ENCODE measurements around the gene NPDC1.
"Not testable (repeated sequence)": the region's sequence is repeated elsewhere in the genome, so short reads cannot be mapped to it uniquely, and the experiment has no call there.

Gene NPDC1

GRCh38 chr9:137074657-137075274 is 28.8 kb upstream of the NPDC1 start:
- DNase-seq: no peak

- no peak for DNase-seq
Measured at GRCh38 chr9:137073992-137074399, 28.0 kb upstream of the NPDC1 start.

- DNase-seq: no peak
Measured at GRCh38 chr9:137071282-137071681, 25.3 kb upstream of the NPDC1 start.

- no peak for DNase-seq
Measured at GRCh38 chr9:137070906-137071275, 24.9 kb upstream of the NPDC1 start.

- DNase-seq: peak; percentile 87
Measured at GRCh38 chr9:137070201-137070905, 24.4 kb upstream of the NPDC1 start, which contains the start of gene SAPCD2. Gene SAPCD2, minus strand, starts transcription at chr9:137070557. Its CDS starts 97 bp downstream, at chr9:137070460.

GRCh38 chr9:137069508-137070091 is 23.6 kb upstream of the NPDC1 start:
- DNase-seq: no peak

- no peak for DNase-seq
Measured at GRCh38 chr9:137068539-137069507, 22.8 kb upstream of the NPDC1 start.

GRCh38 chr9:137067860-137068538 is 22.0 kb upstream of the NPDC1 start:
- DNase-seq: peak; percentile 89

GRCh38 chr9:137066096-137066861 is 20.3 kb upstream of the NPDC1 start:
- no peak for DNase-seq

GRCh38 chr9:137065336-137065967 is 19.5 kb upstream of the NPDC1 start:
- no peak for DNase-seq

GRCh38 chr9:137064880-137065164 is 18.8 kb upstream of the NPDC1 start:
- no peak for DNase-seq

GRCh38 chr9:137064027-137064879 is 18.3 kb upstream of the NPDC1 start:
- DNase-seq: peak; percentile 81

- no peak for DNase-seq
Measured at GRCh38 chr9:137063311-137064026, 17.5 kb upstream of the NPDC1 start.

- not testable (repeated sequence) for DNase-seq
Measured at GRCh38 chr9:137062798-137063197, 16.8 kb upstream of the NPDC1 start.

- DNase-seq: no peak
Measured at GRCh38 chr9:137062384-137062783, 16.4 kb upstream of the NPDC1 start.

- no peak for DNase-seq
Measured at GRCh38 chr9:137058521-137059234, 12.7 kb upstream of the NPDC1 start.

GRCh38 chr9:137057545-137057944 is 11.6 kb upstream of the NPDC1 start:
- DNase-seq: no peak

- DNase-seq: no peak
Measured at GRCh38 chr9:137056739-137057415, 10.9 kb upstream of the NPDC1 start.

All from 8988T (cell line).